Heart left ventricle (tissue), 16 donors: Measurements from ENCODE around the gene ARHGEF11. TPM values are rescaled to one million over a fixed set of nuclear protein-coding genes. Genes with fewer than 3 reads are reported as not detected.

ENCODE experiments used
- ATAC-seq, 4 donors: fragments of 200-7000 bp; cut with Tn5 transposase; one replicate each; pipeline ENCODE4 v1.9.1; 2020 to 2022; ENCODE audit warnings: moderate library complexity in 4 of 4, mild to moderate bottlenecking in 3 of 4, moderate number of reproducible peaks in 1 of 4
- DNase-seq, 5 donors: peaks; one replicate each; pipeline ENCODE4 v3.0.0-alpha.2; 2020
- H3K27ac ChIP-seq, 12 donors: fragments of 200-600 bp; sonication (generic) in 4 of 12; one replicate each; pipeline versions ENCODE4 v1.5.0 to v1.8.0; 2016 to 2022; ENCODE audit warnings: mild to moderate bottlenecking in 2 of 12
- H3K27me3 ChIP-seq, 9 donors: fragments of 200-600 bp; sonication (generic) in 2 of 9; one replicate each; pipeline versions ENCODE4 v1.5.1 to v1.8.0; 2016 to 2022; ENCODE audit warnings: mild to moderate bottlenecking in 3 of 9
- H3K36me3 ChIP-seq, 9 donors: fragments of 200-600 bp; sonication (generic) in 2 of 9; one replicate each; pipeline versions ENCODE4 v1.5.0 to v1.8.0; 2018 to 2022; ENCODE audit warnings: mild to moderate bottlenecking in 2 of 9
- H3K4me1 ChIP-seq, 12 donors: fragments of 200-600 bp; sonication (generic) in 4 of 12; one replicate each; pipeline versions ENCODE4 v1.5.0 to v1.8.0; 2016 to 2022; ENCODE audit warnings: mild to moderate bottlenecking in 3 of 12
- H3K4me3 ChIP-seq, 12 donors: fragments of 200-600 bp; sonication (generic) in 4 of 12; one replicate each; pipeline versions ENCODE4 v1.5.0 to v1.8.0; 2017 to 2022; ENCODE audit warnings: mild to moderate bottlenecking in 9 of 12, moderate library complexity in 4 of 12
- H3K9me3 ChIP-seq, 12 donors: fragments of 200-600 bp; sonication (generic) in 4 of 12; one replicate each; pipeline versions ENCODE4 v1.5.0 to v1.8.0; 2016 to 2022; ENCODE audit warnings: mild to moderate bottlenecking in 1 of 12
- CTCF ChIP-seq, 12 donors: fragments of 200-600 bp; sonication (generic) in 4 of 12; IDR thresholded peaks; one replicate each; pipeline versions ENCODE4 v1.5.0 to v1.8.0; 2018 to 2022; ENCODE audit warnings: antibody characterized with exemption in 12 of 12, mild to moderate bottlenecking in 5 of 12
- POLR2A ChIP-seq, 2 donors: fragments of 450-650 bp; IDR thresholded peaks; one replicate each; pipeline ENCODE4 v1.6.1; 2017; ENCODE audit warnings: antibody characterized with exemption in 2 of 2, mild to moderate bottlenecking in 2 of 2, moderate library complexity in 2 of 2
- whole genome bisulfite sequencing, 4 donors: extraction: QIAGEN DNeasy Blood & Tissue Kit in 2 of 4; methylation state at CpG; one replicate each; pipeline versions ENCODE4 v1.1.5 to v1.1.7; 2013 to 2018; 5-methylcytosine and 5-hydroxymethylcytosine counted together
- intact Hi-C, 10 donors: fragments of 100-400 bp; cut with DNase I; formaldehyde crosslinking; loops; one replicate each; pipeline versions ENCODE4 v1.11.1 to v1.14.2; 2022
- microRNA counts, 2 donors: library from miRNA; unstranded; fragments of <30 nt; microRNA quantifications; one replicate each; lab custom pipeline; 2016
- microRNA-seq, 4 donors: library from miRNA; unstranded; fragments of <30 nt; microRNA quantifications; one replicate each; pipeline versions ENCODE4 to v1.2.0, GENCODE V29; 2017 to 2020
- polyA plus RNA-seq, 2 donors: library from polyadenylated mRNA; stranded (reverse); fragments of 200-250 nt; gene quantifications; one replicate each; pipeline ENCODE4 v1.2.3, GENCODE V29; 2013
- total RNA-seq, 9 donors: library from RNA; depleted of rRNA in 2 of 9; stranded (reverse); fragments of >200 nt in 2 of 9; fragmentation: NEBNext Ultra II Directional in 3 of 9; extraction: Animal tissue kit (Norgen Biotek cat#: 25700) in 3 of 9; gene quantifications; one replicate each; pipeline versions ENCODE4 v1.1.0 to v1.2.4, GENCODE V29; 2016 to 2023
- donor health status: ischemic (EF 13 %, LVEDD 7.1; RV severe dilation, severe dysfunction).
- donor health status: healthy with polysubstance abuse.
- donor health status: DM: no; HTN: yes; CAD: no.
- donor health status: DM: no; HTN: no; CAD: no.
- donor health status: ischemic (EF 25% LVEDD 6.9; RV normal size, moderate dysfunction).
- donor health status: ischemic (EF 25% LVEDD 5.7; RV mildly dilated, moderate dysfunction).
- donor health status: healthy.
- donor health status: DM: yes; HTN: yes; CAD: no.
- donor health status: ischemic (EF 35%, LVEDD 5.7; RV mildly dilated, moderate dysfunction).
- donor health status: nonischemic (EF 11% LVEDD 7.7; RV severe dilation, severe dysfunction).
- donor health status: DM: yes; HTN: yes; CAD: no.
- donor health status: PGD.
- donor health status: ischemic (EF 29% LVEDD 5.4; RV normal size, mild dysfunction).
- donor health status: nonischemic (EF 23%, LVEDD 6.1; RV moderate dilation, normal function).

The ARHGEF11 gene
- total and polyA plus RNA-seq, 11 donors: 12.2 to 44.1 (median 30.0) TPM

DNA sequence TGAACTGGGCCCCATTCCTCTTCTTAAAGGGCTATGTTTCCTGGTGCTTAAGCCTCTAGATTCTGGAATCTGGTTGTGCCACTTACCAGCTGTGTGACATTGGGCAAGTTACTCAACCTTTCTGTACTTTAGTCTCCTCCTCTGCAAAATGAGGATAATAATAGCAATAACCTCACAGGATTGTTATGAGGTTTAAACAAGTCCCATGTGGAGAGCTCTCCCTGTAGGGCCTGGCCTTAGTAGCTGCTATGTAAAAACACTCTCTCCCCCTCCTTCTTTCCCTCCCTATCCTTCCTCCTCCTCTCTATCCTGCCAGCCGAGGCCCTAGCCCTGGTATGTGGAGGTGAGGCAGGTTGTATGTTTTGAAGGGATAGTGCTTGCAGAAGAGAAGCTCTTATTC, 160.2 kb downstream of the ARHGEF11 start:
- Histone ChIP-seq H3K4me3 (no peak overlapping the region), H3K36me3 (no peaks in the 10 kb centered on the region), H3K9me3 (no peaks in the 10 kb centered on the region), H3K27ac (no peak overlapping the region), H3K4me1 (peaks cover 0 to 18% (median 2%) of the 10 kb centered on the region in 12 donors), H3K27me3 (peaks cover 0 to 4% (median 0%) of the 10 kb centered on the region in 9 donors)
- ATAC-seq (peak in 2 of 4 donors; percentile 13 to 18), DNase-seq (no peak)
- WGBS, 4 donors: 13 to 32% (median 20%) methylated on average over 1 of the region's 1 CpG
- intact Hi-C loops: loop anchor here in 4 of 10 donors (5.0 to 10.0 kb wide), 7 partner anchors 37 to 201 kb away; partner anchors contain the start of genes ISG20L2 (in 1 of the 4), LRRC71 (in 1 of the 4) and METTL25B (in 1 of the 4)
- TF ChIP-seq CTCF (IDR thresholded peaks at IDR 0.05): no peak
- TF ChIP-seq POLR2A (IDR thresholded peaks at IDR 0.05): no peak

MicroRNAs encoded within 50 kb of the gene (microRNA counts, 767-probe panel; counts per million panel counts)
- microRNA hsa-miR-765 (lab: Ali Mortazavi, UCI): 0 to 71.6 counts per million in 2 donors

Small RNA genes lying within 50 kb of the gene (microRNA-seq; reads per million reads assigned to microRNA genes)
- gene MIR765: 0.77 to 2.7 (median 2.2) reads per million in 4 donors

Other genes with a start within 250 kb of the ARHGEF11 start
- 1 to 10 TPM in 6 of 9 donors, under 1 TPM in 3; 0.52 to 8.2 (median 1.9) TPM for gene SH2D2A, start 228.9 kb downstream of the ARHGEF11 start, total RNA-seq
- gene SH2D2A, start 228.9 kb downstream of the ARHGEF11 start, polyA plus RNA-seq: 1 to 10 TPM in 1 of 2 donors, under 1 TPM in 1; 0.95 to 1.1 TPM
- gene INSRR, start 186.6 kb downstream of the ARHGEF11 start, total RNA-seq: under 1 TPM in 7 of 9 donors, not detected in 2; 0.07 to 0.35 (median 0.11) TPM
- gene INSRR, start 186.6 kb downstream of the ARHGEF11 start, polyA plus RNA-seq: under 1 TPM in 1 of 2 donors, not detected in 1; 0.42 TPM
- gene NTRK1, start 184.9 kb downstream of the ARHGEF11 start, total RNA-seq: 1 to 10 TPM in 5 of 9 donors, under 1 TPM in 4; 0.22 to 1.6 (median 1.1) TPM
- gene NTRK1, start 184.9 kb downstream of the ARHGEF11 start, polyA plus RNA-seq: 1 to 10 TPM in 1 of 2 donors, under 1 TPM in 1; 0.30 to 1.4 TPM
- gene PEAR1, start 152.0 kb downstream of the ARHGEF11 start, total RNA-seq: 10 to 100 TPM in 2 of 9 donors, 1 to 10 TPM in 7; 4.1 to 14.7 (median 7.5) TPM
- gene PEAR1, start 152.0 kb downstream of the ARHGEF11 start, polyA plus RNA-seq: 1 to 10 TPM; 7.1 TPM
- under 1 TPM in 1 of 9 donors, not detected in 8; 0.27 TPM for gene LRRC71, start 125.1 kb downstream of the ARHGEF11 start, total RNA-seq
- under 1 TPM; 0.06 to 0.42 TPM for gene LRRC71, start 125.1 kb downstream of the ARHGEF11 start, polyA plus RNA-seq
- not detected for gene ETV3L, start 54.1 kb upstream of the ARHGEF11 start, total RNA-seq
- not detected for gene ETV3L, start 54.1 kb upstream of the ARHGEF11 start, polyA plus RNA-seq
- 10 to 100 TPM in 8 of 9 donors, 1 to 10 TPM in 1; 9.4 to 24.3 (median 16.5) TPM for gene ETV3, start 92.7 kb upstream of the ARHGEF11 start, total RNA-seq
- gene ETV3, start 92.7 kb upstream of the ARHGEF11 start, polyA plus RNA-seq: 1 to 10 TPM; 4.5 to 9.9 TPM